Measurements from ENCODE around the gene TBX18. TPM values are rescaled to one million over a fixed set of nuclear protein-coding genes. Genes with fewer than 3 reads are reported as not detected.

Gene TBX18
- total and polyA plus RNA-seq, 2 of the 4 experiments (the other 2 are of a cell fraction), result 0.86 to 1.3 TPM

- H2AFZ ChIP-seq (replicated peaks; ENCODE audit: low read length, poor library complexity), result no peak overlapping the region
- no peak overlapping the region for H4K8ac ChIP-seq (ENCODE audit: low read depth in 2 of 2, low read length in 2 of 2)
- H3K36me3 ChIP-seq (ENCODE audit: control insufficient read depth, insufficient read depth, low read length), result no peaks in the 10 kb centered on the region
- no peaks in the 10 kb centered on the region for H3K79me1 ChIP-seq (ENCODE audit: low read depth in 1 of 2, low read length in 2 of 2)
- H3K27me3 ChIP-seq (ENCODE audit: control insufficient read depth, insufficient read depth, low read length), result no peaks in the 10 kb centered on the region
- H2AK9ac ChIP-seq (replicated peaks; ENCODE audit: low read depth, low read length, poor library complexity), result no peak overlapping the region
- H3K18ac ChIP-seq (ENCODE audit: low read depth, low read length), result no peak overlapping the region
- intact Hi-C loops (cut with micrococcal nuclease), result no loop called here
- no peak overlapping the region for H2AK5ac ChIP-seq (ENCODE audit: low read depth, low read length)
- DNase-seq (no peak), ATAC-seq (ENCODE audit: low read depth) (no peak)
- dilution Hi-C loops (cut with HindIII; ENCODE audit: low sequenced_read_pairs, unreplicated experiment), result no loop called here
- no peak overlapping the region for H3K27ac ChIP-seq (ENCODE audit: insufficient read depth, low read length)
- no peaks in the 10 kb centered on the region for H4K20me1 ChIP-seq (ENCODE audit: insufficient read depth, low read length)
- no TSS peak for BruUV-seq (replicated peaks)
- H4K91ac ChIP-seq (ENCODE audit: insufficient read depth, low read depth, low read length), result no peak overlapping the region
- no peak overlapping the region for H3K56ac ChIP-seq (ENCODE audit: extremely low read depth, insufficient read depth, low read length)
- peaks cover 4% of the 10 kb centered on the region for H3K4me1 ChIP-seq (ENCODE audit: control insufficient read depth, insufficient read depth, low read length)
- H3K9me3 ChIP-seq (ENCODE audit: control insufficient read depth, insufficient read depth, low read length), result no peaks in the 10 kb centered on the region
- TF ChIP-seq ELK1 (IDR thresholded peaks at IDR 0.05; ENCODE audit: borderline replicate concordance, low read depth, low read length), result no peak
- TF ChIP-seq CEBPB (IDR thresholded peaks at IDR 0.05; ENCODE audit: low read depth, low read length), result no peak
- TF ChIP-seq MAZ (IDR thresholded peaks at IDR 0.05; ENCODE audit: borderline replicate concordance, low read depth, low read length), result no peak
- no peak for TF ChIP-seq NFE2L2 (IDR thresholded peaks at IDR 0.05; ENCODE audit: low read depth, low read length)
- TF ChIP-seq RCOR1 (IDR thresholded peaks at IDR 0.05; ENCODE audit: insufficient replicate concordance, low read length), result no peak
- no peak for TF ChIP-seq MXI1 (IDR thresholded peaks at IDR 0.05; ENCODE audit: borderline replicate concordance, low read depth, low read length)
- no peak for TF ChIP-seq RFX5 (IDR thresholded peaks at IDR 0.05; ENCODE audit: low read depth, low read length)
- TF ChIP-seq BHLHE40 (IDR thresholded peaks at IDR 0.05; ENCODE audit: low read depth, low read length), result no peak
- no peak for TF ChIP-seq CHD1 (IDR thresholded peaks at IDR 0.05; ENCODE audit: low read depth, low read length)
- TF ChIP-seq USF2 (IDR thresholded peaks at IDR 0.05; ENCODE audit: low read depth, low read length), result no peak
- ChIA-PET CTCF (no interaction called here), POLR2A (ENCODE audit: unreplicated experiment) (no interaction called here)
- no peak overlapping the region for H3K14ac ChIP-seq (replicated peaks; ENCODE audit: low read depth, low read length)
- H3K4ac ChIP-seq (ENCODE audit: low read depth, low read length), result no peak overlapping the region
- in situ Hi-C loops (cut with MboI; ENCODE audit: low sequenced_read_pairs), result no loop called here
- no peak overlapping the region for H3K23ac ChIP-seq (ENCODE audit: low read depth, low read length)
- H2BK120ac ChIP-seq (ENCODE audit: low read depth, low read length), result no peak overlapping the region
- no peak overlapping the region for H3K9ac ChIP-seq (ENCODE audit: low read depth, low read length)
- H3K9me1 ChIP-seq (ENCODE audit: insufficient read depth, low read length), result no peaks in the 10 kb centered on the region; the same call in none of the 2 replicates
- H2BK20ac ChIP-seq (ENCODE audit: low read depth, low read length), result no peak overlapping the region
- H3K4me3 ChIP-seq (ENCODE audit: insufficient read depth, low read depth, low read length), result no peak overlapping the region
- H2BK15ac ChIP-seq (ENCODE audit: low read depth, low read length), result no peak overlapping the region
- no peak overlapping the region for H4K5ac ChIP-seq (ENCODE audit: low read depth, low read length)
- no peak overlapping the region for H2BK5ac ChIP-seq (ENCODE audit: low read depth, low read length, poor library complexity, severe bottlenecking)
- H3K4me2 ChIP-seq (ENCODE audit: low read depth, low read length), result no peak overlapping the region
- 63% methylated on average over 1 of the region's 2 CpGs; no CpG with 5 or more reads in 1 of the 2 experiments for WGBS, 2 experiments (ENCODE audit: extremely low coverage in 2 of 2, insufficient read length in 1 of 2)
These were observed 107.4 kb downstream of the TBX18 start for GRCh38 chr6:84657025-84657424.
